Esophagus muscularis mucosa (tissue), 4 donors: ENCODE results near the gene LRRC34. TPM values are rescaled to one million over a fixed set of nuclear protein-coding genes. Genes with fewer than 3 reads are reported as not detected.

Experiments
- DNase-seq: peaks from one replicate; pipeline ENCODE4 v3.0.0-alpha.2; 2017; ENCODE audit errors: extremely low spot score
- H3K27ac ChIP-seq, 4 donors: fragments of 200-600 bp; sonication (generic); replicated peaks in 1 of 4; 1 replicate in 3 of 4; 2 replicates in 1 of 4; pipeline ENCODE4 v1.5.1; 2016 to 2019; ENCODE audit warnings: mild to moderate bottlenecking in 1 of 4
- H3K27me3 ChIP-seq, 4 donors: fragments of 200-600 bp; sonication (generic); one replicate each; pipeline versions ENCODE4 v1.5.1 to v1.6.0; 2016 to 2019
- H3K36me3 ChIP-seq, 4 donors: fragments of 200-600 bp; sonication (generic); one replicate each; pipeline ENCODE4 v1.5.1; 2016 to 2019
- H3K4me1 ChIP-seq, 4 donors: fragments of 200-600 bp; sonication (generic); one replicate each; pipeline ENCODE4 v1.5.1; 2016 to 2019
- H3K4me3 ChIP-seq, 4 donors: fragments of 200-600 bp; sonication (generic); 1 replicate in 2 of 4; 2 replicates in 2 of 4; pipeline ENCODE4 v1.5.1; 2016 to 2019; ENCODE audit warnings: mild to moderate bottlenecking in 4 of 4, moderate library complexity in 1 of 4
- H3K9me3 ChIP-seq, 4 donors: fragments of 200-600 bp; sonication (generic); 1 replicate in 3 of 4; 2 replicates in 1 of 4; pipeline ENCODE4 v1.5.1; 2016 to 2019
- CTCF ChIP-seq, 3 experiments: fragments of 200-600 bp in 2 of 3; fragments of 450-650 bp in 1 of 3; sonication (generic) in 2 of 3; IDR thresholded peaks; one replicate each; pipeline ENCODE4 v1.5.1; 2017 to 2019; ENCODE audit warnings: antibody characterized with exemption in 3 of 3, mild to moderate bottlenecking in 2 of 3, moderate library complexity in 1 of 3
- EP300 ChIP-seq: sonication (generic); formaldehyde crosslinking; IDR thresholded peaks from one replicate; pipeline ENCODE4 v1.6.1; 2017; ENCODE audit warnings: antibody characterized with exemption
- POLR2A ChIP-seq: fragments of 450-650 bp; IDR thresholded peaks from one replicate; pipeline ENCODE4 v1.6.1; 2017; ENCODE audit warnings: antibody characterized with exemption, moderate library complexity, mild to moderate bottlenecking, low read depth
- POLR2AphosphoS5 ChIP-seq, 2 donors: sonication (generic); formaldehyde crosslinking; IDR thresholded peaks; one replicate each; pipeline ENCODE4 v1.6.1; 2017; ENCODE audit warnings: antibody characterized with exemption in 2 of 2
- WGBS: methylation state at CpG from one replicate; pipeline ENCODE4 v1.1.5; 2018; 5-methylcytosine and 5-hydroxymethylcytosine counted together
- intact Hi-C: fragments of 100-400 bp; cut with DNase I; formaldehyde crosslinking; loops from one replicate; pipeline ENCODE4 v1.15.1; 2023
- total RNA-seq, 4 donors: library from RNA; depleted of rRNA; stranded (reverse); fragments of >200 nt; gene quantifications; one replicate each; pipeline versions ENCODE4 v1.1.0 to v1.2.1, GENCODE V29; 2016

Gene LRRC34
- 1 to 10 TPM; 2.0 to 2.9 (median 2.2) TPM for total RNA-seq

GRCh38 chr3:169812332-169813235, at the start of gene LRRC34, which contains the start of gene LRRIQ4:
Gene LRRC34 (minus strand): TSS chr3:169812904. CDS start chr3:169812548, 356 bp downstream.
Gene LRRIQ4 (plus strand): TSS chr3:169812870. CDS start chr3:169821922, 9,052 bp downstream.
- Histone ChIP-seq H3K36me3 (no peaks in the 10 kb centered on the region), H3K27me3 (no peaks in the 10 kb centered on the region), H3K4me3 (peak within 1 kb of the TSS; percentile 70 to 83 (median 76)), H3K4me1 (peaks cover 15 to 38% (median 35%) of the 10 kb centered on the region in 4 donors), H3K9me3 (no peaks in the 10 kb centered on the region), H3K27ac (peak within 1 kb of the TSS; percentile 75 to 84 (median 81))
- 13% methylated on average over 34 of the region's 56 CpGs for WGBS
- TF ChIP-seq CTCF (IDR thresholded peaks at IDR 0.05) (peak in 1 of 3 experiments; percentile 14), EP300 (no peak)
- intact Hi-C loops: no loop called here
- DNase-seq: no peak

- Histone ChIP-seq H3K27me3 (no peaks in the 10 kb centered on the region), H3K4me1 (peaks cover 0 to 5% (median 4%) of the 10 kb centered on the region in 4 donors), H3K27ac (no peak overlapping the region), H3K4me3 (no peak overlapping the region), H3K9me3 (no peaks in the 10 kb centered on the region), H3K36me3 (no peaks in the 10 kb centered on the region)
- intact Hi-C loops: loop anchor here (2.0 kb wide), 1 partner anchor 105 kb away; the partner anchor contains the start of gene SEC62
- DNase-seq: no peak
- WGBS: 84% methylated on average over 5 of the region's 5 CpGs
- TF ChIP-seq POLR2A: no peak
- TF ChIP-seq POLR2AphosphoS5 (IDR thresholded peaks at IDR 0.05): no peak
- no peak for TF ChIP-seq CTCF (IDR thresholded peaks at IDR 0.05)
- no peak for TF ChIP-seq EP300
Measured at GRCh38 chr3:169861871-169862270, 49.2 kb upstream of the LRRC34 start.

- no peaks in the 10 kb centered on the region for H3K4me1 ChIP-seq
- intact Hi-C loops: no loop called here
- 90% methylated on average over 2 of the region's 2 CpGs for WGBS
- peak; percentile 29 for DNase-seq
- H3K4me3 ChIP-seq: no peak overlapping the region
- H3K27ac ChIP-seq: no peak overlapping the region
- peaks cover 0 to 20% (median 0%) of the 10 kb centered on the region in 4 donors for H3K27me3 ChIP-seq
- TF ChIP-seq CTCF (IDR thresholded peaks at IDR 0.05): no peak
- TF ChIP-seq EP300: no peak
- no peak for TF ChIP-seq POLR2A
- TF ChIP-seq POLR2AphosphoS5 (IDR thresholded peaks at IDR 0.05): no peak
- no peaks in the 10 kb centered on the region for H3K9me3 ChIP-seq
- no peaks in the 10 kb centered on the region for H3K36me3 ChIP-seq
Measured at GRCh38 chr3:169857811-169858210, 45.1 kb upstream of the LRRC34 start.

GRCh38 chr3:169855514-169855913, 42.8 kb upstream of the LRRC34 start:
- Histone ChIP-seq H3K4me1 (no peaks in the 10 kb centered on the region), H3K4me3 (no peak overlapping the region), H3K9me3 (no peaks in the 10 kb centered on the region), H3K36me3 (no peaks in the 10 kb centered on the region), H3K27ac (no peak overlapping the region), H3K27me3 (peaks cover 0 to 23% (median 0%) of the 10 kb centered on the region in 4 donors)
- no peak for DNase-seq
- WGBS: 95% methylated on average over 3 of the region's 3 CpGs
- TF ChIP-seq EP300 (no peak), CTCF (IDR thresholded peaks at IDR 0.05) (no peak), POLR2AphosphoS5 (IDR thresholded peaks at IDR 0.05) (no peak), POLR2A (no peak)
- intact Hi-C loops: no loop called here
